ENCODE measurements around the gene RADIL.
"Not testable (repeated sequence)": the region's sequence is repeated elsewhere in the genome, so short reads cannot be mapped to it uniquely, and the experiment has no call there.

The RADIL gene, protein sequence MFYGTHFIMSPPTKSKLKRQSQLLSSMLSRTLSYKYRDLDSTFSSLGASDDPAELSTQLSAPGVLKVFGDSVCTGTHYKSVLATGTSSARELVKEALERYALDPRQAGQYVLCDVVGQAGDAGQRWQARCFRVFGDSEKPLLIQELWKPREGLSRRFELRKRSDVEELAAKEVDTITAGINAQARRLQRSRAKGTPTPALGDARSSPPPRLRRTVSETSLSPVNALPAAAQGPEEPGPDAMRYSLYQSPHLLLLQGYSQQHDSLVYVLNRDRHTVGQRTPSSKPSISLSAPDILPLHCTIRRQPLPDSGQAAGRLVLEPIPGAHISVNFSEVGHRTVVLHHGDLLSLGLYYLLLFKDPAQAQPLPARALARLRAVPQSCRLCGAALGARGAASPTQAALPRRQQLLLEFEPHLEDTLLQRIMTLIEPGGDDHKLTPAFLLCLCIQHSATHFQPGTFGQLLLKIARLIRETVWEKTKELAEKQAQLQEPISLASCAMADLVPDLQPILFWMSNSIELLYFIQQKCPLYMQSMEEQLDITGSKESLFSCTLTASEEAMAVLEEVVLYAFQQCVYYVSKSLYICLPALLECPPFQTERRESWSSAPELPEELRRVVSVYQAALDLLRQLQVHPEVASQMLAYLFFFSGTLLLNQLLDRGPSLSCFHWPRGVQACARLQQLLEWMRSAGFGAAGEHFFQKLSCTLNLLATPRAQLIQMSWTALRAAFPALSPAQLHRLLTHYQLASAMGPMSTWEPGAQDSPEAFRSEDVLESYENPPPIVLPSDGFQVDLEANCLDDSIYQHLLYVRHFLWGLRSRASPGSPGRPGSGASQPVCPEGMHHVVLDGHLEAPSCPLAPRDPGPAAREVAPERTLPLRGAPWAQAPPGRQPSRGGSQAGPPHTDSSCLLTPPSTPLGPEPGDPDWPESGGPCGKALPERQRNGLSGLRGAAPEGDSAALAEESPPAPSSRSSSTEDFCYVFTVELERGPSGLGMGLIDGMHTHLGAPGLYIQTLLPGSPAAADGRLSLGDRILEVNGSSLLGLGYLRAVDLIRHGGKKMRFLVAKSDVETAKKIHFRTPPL
- total RNA-seq, result 0 to 2.4 (median 0) reads per million in 17 experiments

- DNase-seq, result peak; percentile 80 to 89 (median 82)
Measured at GRCh38 chr7:4883372-4884144, at the start of gene RADIL. RADIL (minus strand) TSS chr7:4883716; CDS start chr7:4878139, 5,577 bp downstream.

GRCh38 chr7:4931943-4932342 lies 48.4 kb upstream of the RADIL start:
- DNase-seq, result peak in 1 of 4 experiments; percentile 1

- DNase-seq, result no peak
Measured at GRCh38 chr7:4929005-4929404, 45.5 kb upstream of the RADIL start.

- no peak for DNase-seq
Measured at GRCh38 chr7:4928445-4928844, 44.9 kb upstream of the RADIL start.

- no peak for DNase-seq
Measured at GRCh38 chr7:4919969-4920766, 36.7 kb upstream of the RADIL start.

DNA sequence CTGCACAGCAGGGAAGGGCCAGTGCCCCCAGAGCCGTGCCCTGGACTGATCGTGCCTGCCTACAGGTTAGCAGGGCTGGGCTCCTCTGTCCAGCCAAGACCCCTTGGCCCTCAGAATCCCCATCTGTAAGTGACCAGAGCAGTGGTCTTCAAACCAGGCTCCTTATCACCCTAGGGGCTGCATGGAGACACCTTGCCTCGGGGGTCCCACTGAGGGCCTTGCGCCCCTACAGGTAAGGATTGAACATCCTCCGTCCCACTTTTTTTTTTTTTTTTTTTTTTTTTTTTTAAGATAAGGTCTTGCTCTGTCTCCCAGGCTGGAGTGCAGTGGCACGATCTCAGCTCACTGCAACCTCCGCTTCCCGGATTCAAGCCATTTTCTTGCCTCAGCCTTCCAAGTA lies 32.6 kb upstream of the RADIL start:
- DNase-seq, result no peak

DNA sequence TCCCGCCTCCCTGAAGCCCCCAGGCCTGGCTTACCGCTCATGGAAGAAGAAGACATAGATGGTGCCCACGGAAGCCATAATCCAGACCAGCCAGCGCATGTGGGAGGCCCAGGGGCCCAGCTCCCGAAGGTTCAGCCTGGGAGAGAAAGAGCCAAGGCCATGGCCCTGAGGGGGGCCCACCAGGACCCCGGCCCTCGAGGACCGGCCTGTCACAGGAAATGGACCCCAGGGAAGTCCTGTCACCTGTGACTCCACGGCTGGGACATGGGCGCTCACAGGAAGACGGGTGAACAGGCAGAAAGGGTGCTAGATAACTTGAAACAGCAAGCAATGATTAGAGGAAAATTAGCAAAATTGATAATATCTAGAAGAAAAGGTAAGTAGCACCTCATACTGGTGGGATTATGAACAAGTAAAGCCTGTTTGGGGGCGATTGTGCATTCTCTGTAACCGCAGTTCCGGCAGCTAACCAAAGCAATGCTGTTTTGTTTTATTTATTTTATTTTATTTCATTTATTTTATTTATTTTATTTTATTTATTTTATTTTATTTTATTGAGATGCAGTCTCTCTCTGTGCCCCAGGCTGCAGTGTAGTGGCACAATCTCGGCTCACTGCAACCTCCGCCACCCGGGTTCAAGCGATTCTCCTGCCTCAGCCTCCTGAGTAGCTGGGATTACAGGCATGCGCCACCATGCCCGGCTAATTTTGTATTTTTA lies 27.8 kb upstream of the RADIL start:
- no peak for DNase-seq

DNA sequence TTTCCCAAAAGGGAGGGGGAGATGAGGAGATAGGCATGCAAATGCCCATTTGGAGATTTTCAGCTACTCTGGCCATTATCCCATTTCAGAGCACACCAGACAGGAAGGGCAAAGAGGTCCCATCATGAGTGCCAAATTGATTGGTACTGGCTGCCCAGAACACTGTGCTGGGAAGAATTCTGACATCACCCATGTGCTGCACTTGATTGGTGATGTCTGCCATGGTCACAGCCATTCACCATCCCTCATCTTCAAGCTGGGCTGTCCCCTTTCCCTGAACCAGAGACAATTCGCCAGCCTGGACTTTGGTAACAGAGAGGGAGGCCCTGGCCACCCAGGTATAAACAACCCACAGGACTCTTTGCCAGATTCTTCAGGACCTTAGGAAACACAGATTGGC lies 23.2 kb upstream of the RADIL start:
- DNase-seq, result no peak

DNA sequence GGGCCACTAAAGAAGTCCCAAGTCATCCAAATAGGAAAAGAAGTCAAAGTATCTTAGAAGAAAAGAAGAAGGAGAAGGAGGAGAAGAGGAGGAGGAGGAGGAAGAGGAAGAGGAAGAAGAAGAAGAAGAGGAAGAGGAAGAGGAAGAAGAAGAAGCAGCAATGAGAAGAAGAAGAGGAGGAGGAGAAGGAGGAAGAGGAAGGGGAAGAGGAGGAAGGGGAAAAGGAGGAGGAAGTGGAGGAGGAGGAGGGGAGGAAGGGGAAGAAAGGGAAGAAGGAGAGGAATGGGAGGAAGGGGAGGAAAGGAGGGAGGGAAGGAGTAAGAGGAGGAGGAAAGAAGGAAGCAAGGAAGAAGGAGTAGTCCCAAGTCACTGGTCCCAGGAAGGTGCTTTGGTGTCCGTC lies 21.7 kb upstream of the RADIL start:
- no peak for DNase-seq

DNA sequence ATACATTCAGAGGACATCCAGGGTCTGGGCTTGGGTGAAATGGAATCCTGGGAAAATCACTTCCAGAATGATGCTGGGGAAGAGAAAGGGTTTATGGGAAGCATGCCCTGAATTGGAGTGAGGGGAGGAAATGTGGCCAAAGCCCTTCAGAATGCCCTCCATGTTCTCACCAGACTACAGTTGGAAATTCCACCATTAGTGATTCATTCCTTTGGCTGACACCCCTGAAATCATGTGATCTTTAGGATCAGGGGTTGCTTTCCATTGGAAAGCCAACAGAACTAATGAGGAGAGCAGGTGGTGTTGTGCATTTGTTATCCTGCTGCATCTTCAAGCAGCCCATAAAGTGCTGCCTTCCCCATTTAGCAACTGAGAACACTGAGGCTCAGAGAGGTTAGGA lies 20.8 kb upstream of the RADIL start:
- DNase-seq, result no peak

- DNase-seq, result no peak
Measured at GRCh38 chr7:4895766-4896165, 12.2 kb upstream of the RADIL start.

- no peak for DNase-seq
Measured at GRCh38 chr7:4894482-4894881, 11.0 kb upstream of the RADIL start.

- no peak for DNase-seq
Measured at GRCh38 chr7:4893929-4894475, 10.5 kb upstream of the RADIL start.

GRCh38 chr7:4893188-4893587 lies 9.7 kb upstream of the RADIL start:
- not testable (repeated sequence) for DNase-seq

- DNase-seq, result not testable (repeated sequence)
Measured at GRCh38 chr7:4891522-4891921, 8.0 kb upstream of the RADIL start.

DNA sequence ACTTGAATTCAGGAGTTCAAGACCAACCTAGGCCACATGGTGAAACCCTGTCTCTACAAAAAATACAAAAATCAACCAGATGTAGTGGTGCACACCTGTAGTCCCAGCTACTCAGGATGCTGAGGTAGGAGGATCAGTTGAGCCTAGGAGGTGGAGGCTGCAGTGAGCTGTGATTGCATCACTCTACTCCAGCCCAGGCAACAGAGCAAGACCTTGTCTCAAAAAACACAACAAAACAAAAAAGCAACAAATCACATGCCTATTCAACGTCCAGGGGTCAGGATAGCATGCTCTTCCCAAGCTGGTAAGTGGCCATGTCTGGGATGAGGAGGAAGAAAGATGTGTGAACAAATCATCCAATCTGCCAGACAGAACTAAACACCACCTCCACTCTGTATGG lies 6.2 kb upstream of the RADIL start:
- DNase-seq, result no peak

- DNase-seq, result no peak
Measured at GRCh38 chr7:4888161-4888560, 4.6 kb upstream of the RADIL start.

GRCh38 chr7:4886671-4887070 lies 3.2 kb upstream of the RADIL start:
- DNase-seq, result no peak

DNA sequence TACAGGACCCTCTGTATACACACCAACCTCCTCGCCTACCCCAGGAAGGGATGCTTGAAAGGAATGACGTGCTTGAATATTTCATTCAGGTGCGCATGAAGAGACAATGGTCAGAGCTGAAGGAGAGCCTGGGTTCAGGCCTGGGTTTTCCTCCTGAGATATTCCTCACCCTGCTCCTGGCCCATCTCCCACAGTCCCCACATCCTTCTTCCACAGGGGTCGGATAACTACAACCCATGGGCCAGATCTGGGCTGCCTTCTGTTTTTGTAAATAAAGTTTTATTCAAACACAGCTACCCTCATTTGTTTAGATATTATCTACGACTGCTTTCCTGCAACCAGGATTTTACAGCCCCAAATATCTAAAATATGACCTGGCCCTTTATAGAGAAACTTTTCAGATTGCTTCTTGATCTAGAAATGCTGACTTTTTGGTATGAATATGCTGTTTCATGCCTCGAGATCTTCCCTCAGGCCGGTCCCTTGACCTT lies 1.8 kb upstream of the RADIL start:
- no peak for DNase-seq

- DNase-seq, result no peak
Measured at GRCh38 chr7:4884164-4884563, 648 bp upstream of the RADIL start.

GRCh38 chr7:4883033-4883371 lies 514 bp downstream of the RADIL start:
- DNase-seq, result no peak

Data from suppressor macrophage (primary cell).